8988T (cell line): Measurements from ENCODE around the gene CPXCR1.
"Not testable (repeated sequence)": the region's sequence is repeated elsewhere in the genome, so short reads cannot be mapped to it uniquely, and the experiment has no call there.

Experiments used
- DNase-seq: peaks from one replicate; pipeline ENCODE4 v3.0.0; 2011

CPXCR1 gene

GRCh38 chrX:88746925-88747324 lies at the start of gene CPXCR1:
Gene CPXCR1 (plus strand): TSS chrX:88747225. CDS start chrX:88753415, 6,190 bp downstream.
- DNase-seq: no peak

- no peak for DNase-seq
These were observed 11.2 kb upstream of the CPXCR1 start for GRCh38 chrX:88735835-88736234.

DNA sequence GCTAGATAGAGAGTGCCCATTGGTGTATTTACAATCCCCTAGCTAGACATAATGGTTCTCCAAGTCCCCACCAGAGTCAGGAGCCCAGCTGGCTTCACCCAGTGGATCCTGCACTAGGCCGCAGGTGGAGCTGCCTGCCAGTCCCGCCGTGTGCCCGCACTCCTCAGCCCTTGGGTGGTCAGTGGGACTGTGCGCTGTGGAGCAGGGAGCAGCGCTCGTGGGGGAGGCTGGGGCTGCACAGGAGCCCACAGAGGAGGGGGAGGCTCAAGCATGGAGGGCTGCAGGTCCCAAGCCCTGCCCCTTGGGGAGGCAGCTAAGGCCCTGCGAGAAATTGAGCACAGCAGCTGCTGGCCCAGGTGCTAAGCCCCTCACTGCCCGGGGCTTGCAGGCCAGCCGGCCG lies 810 bp upstream of the CPXCR1 start:
- not testable (repeated sequence) for DNase-seq

DNA sequence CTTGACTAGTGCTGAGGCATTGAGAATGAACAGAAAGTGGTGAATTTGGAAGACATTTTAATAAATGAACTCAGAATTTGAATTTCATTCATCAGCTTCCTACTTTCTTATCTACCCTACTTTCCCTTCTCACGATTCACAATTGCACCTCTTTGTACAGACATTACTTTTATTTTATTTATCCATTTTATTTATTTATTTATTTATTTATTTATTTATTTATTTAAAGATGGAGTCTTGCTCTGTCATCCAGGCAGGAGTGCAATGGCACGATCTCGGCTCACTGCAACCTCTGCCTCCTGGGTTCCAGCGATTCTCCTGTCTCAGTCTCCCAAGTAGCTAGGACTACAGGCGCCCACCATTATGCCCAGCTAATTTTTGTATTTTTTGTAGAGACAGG lies 5.3 kb downstream of the CPXCR1 start:
- not testable (repeated sequence) for DNase-seq

DNA sequence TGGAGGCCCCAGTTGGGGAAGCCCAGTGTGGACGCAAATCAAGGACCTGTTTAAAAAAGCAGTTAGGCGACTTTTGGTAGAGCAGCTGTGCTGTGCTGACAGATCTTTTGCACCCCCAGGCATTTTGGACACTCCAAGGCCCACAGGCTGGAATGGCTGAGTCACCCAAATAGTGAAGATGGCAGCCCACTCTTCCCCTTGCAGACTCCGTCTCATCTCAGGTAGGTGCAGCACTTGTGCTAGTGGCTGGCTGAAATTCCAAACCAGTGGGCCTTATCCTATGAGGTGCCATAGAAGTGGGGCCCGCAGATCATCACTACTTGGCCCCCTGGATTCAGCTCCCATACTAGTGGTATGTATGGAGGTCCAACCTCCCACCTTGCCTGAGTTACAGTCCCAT lies 42.8 kb downstream of the CPXCR1 start:
- no peak for DNase-seq
